ENCODE data around the gene GNG4.
"Not testable (repeated sequence)": the region's sequence is repeated elsewhere in the genome, so short reads cannot be mapped to it uniquely, and the experiment has no call there.

The GNG4 gene

GRCh38 chr1:235624721-235625333, 24.8 kb downstream of the GNG4 start:
- DNase-seq, result no peak

GRCh38 chr1:235622936-235623779, 26.4 kb downstream of the GNG4 start:
- no peak for DNase-seq

GRCh38 chr1:235619149-235619548, 30.4 kb downstream of the GNG4 start:
- DNase-seq, result not testable (repeated sequence)

- DNase-seq, result no peak
These were observed 31.8 kb downstream of the GNG4 start for GRCh38 chr1:235617808-235618207.

GRCh38 chr1:235617140-235617539, 32.4 kb downstream of the GNG4 start:
- no peak for DNase-seq

- no peak for DNase-seq
These were observed 35.1 kb downstream of the GNG4 start for GRCh38 chr1:235614442-235614954.

GRCh38 chr1:235613602-235614001, 36.0 kb downstream of the GNG4 start:
- DNase-seq, result no peak

- no peak for DNase-seq
These were observed 36.8 kb downstream of the GNG4 start for GRCh38 chr1:235612761-235613160.

GRCh38 chr1:235610157-235610556, 39.4 kb downstream of the GNG4 start:
- no peak for DNase-seq

- no peak for DNase-seq
These were observed 41.3 kb downstream of the GNG4 start for GRCh38 chr1:235608278-235608677.

- no peak for DNase-seq
These were observed 42.3 kb downstream of the GNG4 start for GRCh38 chr1:235607284-235607683.

- DNase-seq, result no peak
These were observed 48.5 kb downstream of the GNG4 start for GRCh38 chr1:235601104-235601503.

GRCh38 chr1:235599536-235599935, 50.0 kb downstream of the GNG4 start:
- no peak for DNase-seq

GRCh38 chr1:235597867-235598553, 51.6 kb downstream of the GNG4 start:
- no peak for DNase-seq

- no peak for DNase-seq
These were observed 54.5 kb downstream of the GNG4 start for GRCh38 chr1:235595079-235595478.

- not testable (repeated sequence) for DNase-seq
These were observed 55.2 kb downstream of the GNG4 start for GRCh38 chr1:235594281-235594895.

GRCh38 chr1:235588916-235589515, 60.6 kb downstream of the GNG4 start:
- no peak for DNase-seq

GRCh38 chr1:235588156-235588555, 61.4 kb downstream of the GNG4 start:
- DNase-seq, result no peak

- DNase-seq, result no peak
These were observed 62.6 kb downstream of the GNG4 start for GRCh38 chr1:235586992-235587391.

GRCh38 chr1:235586413-235586812, 63.2 kb downstream of the GNG4 start:
- DNase-seq, result no peak

GRCh38 chr1:235584973-235585372, 64.6 kb downstream of the GNG4 start:
- no peak for DNase-seq

GRCh38 chr1:235583511-235584001, 66.0 kb downstream of the GNG4 start:
- no peak for DNase-seq

GRCh38 chr1:235582130-235582529, 67.5 kb downstream of the GNG4 start:
- DNase-seq, result no peak

All from DMS 273 treated with DMSO at 0.1 percent for 48 hours (cell line).